Activated CD4-positive, alpha-beta T cell treated with anti-CD3 and anti-CD28 coated beads, Interleukin-2, amount 50 U/mL, for 48 hours (primary cell): Measurements from ENCODE around the gene KIF26B.

Source experiments
- DNase-seq, 2 experiments: peaks; one replicate each; pipeline ENCODE4 v3.0.0-alpha.2; 2020

KIF26B gene

GRCh38 chr1:245245021-245245667 lies 90.4 kb downstream of the KIF26B start:
- DNase-seq, result no peak

GRCh38 chr1:245246433-245246832 lies 91.6 kb downstream of the KIF26B start:
- DNase-seq, result no peak

GRCh38 chr1:245247356-245247755 lies 92.6 kb downstream of the KIF26B start:
- DNase-seq, result no peak

- no peak for DNase-seq
Observed at GRCh38 chr1:245247801-245248200, 93.0 kb downstream of the KIF26B start.

- no peak for DNase-seq
Observed at GRCh38 chr1:245248231-245248731, 93.5 kb downstream of the KIF26B start.

- no peak for DNase-seq
Observed at GRCh38 chr1:245255783-245256182, 101.0 kb downstream of the KIF26B start.

GRCh38 chr1:245256528-245256927 lies 101.7 kb downstream of the KIF26B start:
- DNase-seq, result no peak

GRCh38 chr1:245258271-245258920 lies 103.6 kb downstream of the KIF26B start:
- DNase-seq, result no peak

GRCh38 chr1:245260110-245260882 lies 105.5 kb downstream of the KIF26B start:
- DNase-seq, result no peak

- no peak for DNase-seq
Observed at GRCh38 chr1:245260883-245261282, 106.1 kb downstream of the KIF26B start.

GRCh38 chr1:245261786-245262185 lies 107.0 kb downstream of the KIF26B start:
- DNase-seq, result no peak

- no peak for DNase-seq
Observed at GRCh38 chr1:245263529-245264095, 108.8 kb downstream of the KIF26B start.

- no peak for DNase-seq
Observed at GRCh38 chr1:245264226-245264625, 109.4 kb downstream of the KIF26B start.

GRCh38 chr1:245266105-245266504 lies 111.3 kb downstream of the KIF26B start:
- DNase-seq, result no peak

GRCh38 chr1:245270063-245270462 lies 115.3 kb downstream of the KIF26B start:
- no peak for DNase-seq

- no peak for DNase-seq
Observed at GRCh38 chr1:245270972-245271371, 116.2 kb downstream of the KIF26B start.

GRCh38 chr1:245272676-245273075 lies 117.9 kb downstream of the KIF26B start:
- DNase-seq, result no peak

GRCh38 chr1:245276445-245276844 lies 121.7 kb downstream of the KIF26B start:
- no peak for DNase-seq

- DNase-seq, result no peak
Observed at GRCh38 chr1:245277276-245277675, 122.5 kb downstream of the KIF26B start.

- DNase-seq, result no peak
Observed at GRCh38 chr1:245278846-245279245, 124.1 kb downstream of the KIF26B start.

GRCh38 chr1:245279346-245279745 lies 124.6 kb downstream of the KIF26B start:
- no peak for DNase-seq

- DNase-seq, result no peak
Observed at GRCh38 chr1:245283001-245283400, 128.2 kb downstream of the KIF26B start.

- DNase-seq, result no peak
Observed at GRCh38 chr1:245285168-245285567, 130.4 kb downstream of the KIF26B start.
